SH-SY5Y (cell line): ENCODE data around the gene PTEN.

Experiments used
- GATA2 ChIP-seq: IDR thresholded peaks from 2 replicates; pipeline ENCODE4 v1.6.1; 2011; ENCODE audit warnings: mild to moderate bottlenecking, low read depth, low read length
- GATA3 ChIP-seq: IDR thresholded peaks from 2 replicates; pipeline ENCODE4 v1.6.1; 2011; ENCODE audit warnings: low read depth, mild to moderate bottlenecking, low read length, moderate library complexity

- TF ChIP-seq GATA2 (no peak), GATA3 (no peak)
These were observed 32.0 kb downstream of the PTEN start for GRCh38 chr10:87895430-87895829.
